K562 (cell line): ENCODE data around the gene SH3TC1. TPM values are rescaled to one million over a fixed set of nuclear protein-coding genes. Genes with fewer than 3 reads are reported as not detected.

Experiments
- ARID1B ChIP-seq: fragments of 450-650 bp; IDR thresholded peaks from 2 replicates; pipeline ENCODE4 v1.6.1; 2016; ENCODE audit warnings: antibody characterized with exemption, mild to moderate bottlenecking, inconsistent platforms
- ATF1 ChIP-seq, 2 experiments: fragments of 450-650 bp in 1 of 2; IDR thresholded peaks; 2 replicates each; pipeline ENCODE4 v1.6.1; 2016; ENCODE audit warnings: missing compliant biosample characterization in 1 of 2, missing genetic modification characterization in 1 of 2
- CBFA2T3 ChIP-seq: fragments of 450-650 bp; IDR thresholded peaks from 2 replicates; pipeline ENCODE4 v1.6.1; 2017
- EGR1 ChIP-seq: fragments of 450-650 bp; conservative IDR thresholded peaks from 2 replicates; pipeline ENCODE4 v1.6.1; 2017; ENCODE audit warnings: mild to moderate bottlenecking
- ETV1 ChIP-seq: fragments of 450-650 bp; conservative IDR thresholded peaks from 2 replicates; pipeline ENCODE4 v1.6.1; 2016; ENCODE audit warnings: missing genetic modification characterization, control low read depth, low read depth, missing compliant biosample characterization
- EWSR1 ChIP-seq: fragments of 450-650 bp; IDR thresholded peaks from 2 replicates; pipeline ENCODE4 v1.6.1; 2018; ENCODE audit warnings: borderline replicate concordance, mild to moderate bottlenecking, low read depth, moderate library complexity; ENCODE audit not compliant: partially characterized antibody
- GABPA ChIP-seq: fragments of 200-800 bp; sonication (Bioruptor generic); conservative IDR thresholded peaks from 2 replicates; pipeline ENCODE4 v1.6.1; 2016; ENCODE audit warnings: low read depth, missing genetic modification characterization, missing compliant biosample characterization
- HLTF ChIP-seq: fragments of 450-650 bp; IDR thresholded peaks from 2 replicates; pipeline ENCODE4 v1.6.1; 2016
- KLF16 ChIP-seq: IDR thresholded peaks from 2 replicates; pipeline ENCODE4 v1.6.1; 2016; ENCODE audit warnings: antibody characterized with exemption
- MAFK ChIP-seq: IDR thresholded peaks from 2 replicates; pipeline ENCODE4 v1.6.1; 2011; ENCODE audit warnings: low read length, improper control_type of control experiment
- MYC ChIP-seq, 2 experiments: fragments of 250-450 bp in 1 of 2; sonication (Bioruptor Pico) in 1 of 2; IDR thresholded peaks; 2 replicates each; pipeline versions ENCODE4 v1.5.1 to v1.6.1; 2012 to 2021; ENCODE audit warnings: low read depth in 2 of 2, borderline replicate concordance in 1 of 2, improper control_type of control experiment in 1 of 2, low read length in 1 of 2, mild to moderate bottlenecking in 1 of 2, moderate library complexity in 1 of 2
- NR2C2 ChIP-seq, 2 experiments: fragments of 200-800 bp in 1 of 2; sonication (Bioruptor generic) in 1 of 2; sonication (generic) in 1 of 2; formaldehyde crosslinking in 1 of 2; IDR thresholded peaks; 2 replicates each; pipeline versions ENCODE4 v1.6.1 to v1.8.0; 2016 to 2022; ENCODE audit warnings: mild to moderate bottlenecking in 1 of 2, missing compliant biosample characterization in 1 of 2, missing genetic modification characterization in 1 of 2, missing genetic modification reagents in 1 of 2
- NRF1 ChIP-seq, 2 experiments: fragments of 450-650 bp; IDR thresholded peaks in 1 of 2; conservative IDR thresholded peaks in 1 of 2; 2 replicates each; pipeline ENCODE4 v1.6.1; 2014; ENCODE audit warnings: mild to moderate bottlenecking in 2 of 2
- RAD21 ChIP-seq, 2 experiments: fragments of 250-450 bp in 1 of 2; fragments of 450-650 bp in 1 of 2; sonication (Bioruptor Pico) in 1 of 2; formaldehyde crosslinking in 1 of 2; IDR thresholded peaks in 1 of 2; conservative IDR thresholded peaks in 1 of 2; 2 replicates each; pipeline versions ENCODE4 v1.4.0 to v1.8.0; 2020 to 2022; ENCODE audit warnings: mild to moderate bottlenecking in 2 of 2, moderate library complexity in 1 of 2
- RCOR1 ChIP-seq, 2 experiments: IDR thresholded peaks; 2 replicates each; pipeline ENCODE4 v1.6.1; 2012; ENCODE audit warnings: low read depth in 2 of 2, low read length in 2 of 2, borderline replicate concordance in 1 of 2, improper control_type of control experiment in 1 of 2
- SMARCC2 ChIP-seq: fragments of 450-650 bp; IDR thresholded peaks from 2 replicates; pipeline ENCODE4 v1.6.1; 2017; ENCODE audit warnings: antibody characterized with exemption, moderate library complexity, mild to moderate bottlenecking, low read depth
- STAT5B ChIP-seq: fragments of 250-450 bp; sonication (Bioruptor Pico); IDR thresholded peaks from 2 replicates; pipeline ENCODE4 v1.8.0; 2021; ENCODE audit warnings: mild to moderate bottlenecking, inconsistent platforms
- TAL1 ChIP-seq: fragments of 450-650 bp; IDR thresholded peaks from 2 replicates; pipeline ENCODE4 v1.6.1; 2016; ENCODE audit warnings: mild to moderate bottlenecking
- TEAD4 ChIP-seq, 2 experiments: sonication (generic) in 1 of 2; formaldehyde crosslinking in 1 of 2; IDR thresholded peaks; 2 replicates each; pipeline versions ENCODE4 v1.6.1 to v1.8.0; 2012 to 2022; ENCODE audit warnings: borderline replicate concordance in 1 of 2, inconsistent platforms in 1 of 2, low read length in 1 of 2, mild to moderate bottlenecking in 1 of 2, missing genetic modification reagents in 1 of 2
- TRIM24 ChIP-seq, 2 experiments: fragments of 450-650 bp; IDR thresholded peaks; 2 replicates each; pipeline ENCODE4 v1.6.1; 2016
- ZNF197 ChIP-seq: fragments of 200-800 bp; sonication (Bioruptor generic); IDR thresholded peaks from 2 replicates; pipeline ENCODE4 v1.6.1; 2016; ENCODE audit warnings: low read depth, missing genetic modification characterization, missing compliant biosample characterization
- ZNF316 ChIP-seq: fragments of 450-650 bp; IDR thresholded peaks from 2 replicates; pipeline ENCODE4 v1.6.1; 2016
- polyA plus RNA-seq, 8 experiments: library from polyadenylated mRNA; depleted of rRNA in 4 of 8; stranded (reverse) in 5 of 8; unstranded in 3 of 8; fragments of >200 nt; fragmentation: Nextera tagmentation in 2 of 8; fragmentation: Illumina TruSeq in 1 of 8; extraction: Ambion mirVana in 2 of 8; extraction: Trizol in 1 of 8; gene quantifications; 2 replicates each; pipeline versions ENCODE4 v1.2.1 to v1.2.3, GENCODE V29; 2011 to 2014; ENCODE audit warnings: inconsistent platforms in 1 of 8, missing spikeins in 1 of 8
- total RNA-seq, 7 experiments: library from RNA; depleted of rRNA in 6 of 7; stranded (reverse); fragments of >200 nt in 6 of 7; fragmentation: Illumina TruSeq in 2 of 7; extraction: Trizol in 2 of 7; gene quantifications; 2 replicates each; pipeline versions ENCODE4 v1.2.1 to v1.2.3, GENCODE V29; 2011 to 2021; ENCODE audit warnings: low replicate concordance in 1 of 7
- TF ChIP-seq, protein P1 (sequence below): sonication (generic); formaldehyde crosslinking; IDR thresholded peaks from 2 replicates; pipeline ENCODE4 v1.8.0; 2022; ENCODE audit warnings: missing genetic modification reagents, mild to moderate bottlenecking, moderate library complexity, borderline replicate concordance
- TF ChIP-seq, protein P2 (sequence below): fragments of 450-650 bp; formaldehyde crosslinking; IDR thresholded peaks from 2 replicates; pipeline ENCODE4 v1.4.0; 2020; ENCODE audit warnings: mild to moderate bottlenecking, moderate library complexity
- TF ChIP-seq, protein P3 (sequence below): fragments of 200-800 bp; sonication (Bioruptor generic); IDR thresholded peaks from 2 replicates; pipeline ENCODE4 v1.6.1; 2017; ENCODE audit warnings: missing genetic modification characterization, missing compliant biosample characterization

Gene SH3TC1
- total and polyA plus RNA-seq, 9 of the 15 experiments (the other 6 are each of a cell fraction or from before 2014, with no cell fraction given) = 0.04 to 2.1 (median 0.48) TPM; not detected in 1

DNA sequence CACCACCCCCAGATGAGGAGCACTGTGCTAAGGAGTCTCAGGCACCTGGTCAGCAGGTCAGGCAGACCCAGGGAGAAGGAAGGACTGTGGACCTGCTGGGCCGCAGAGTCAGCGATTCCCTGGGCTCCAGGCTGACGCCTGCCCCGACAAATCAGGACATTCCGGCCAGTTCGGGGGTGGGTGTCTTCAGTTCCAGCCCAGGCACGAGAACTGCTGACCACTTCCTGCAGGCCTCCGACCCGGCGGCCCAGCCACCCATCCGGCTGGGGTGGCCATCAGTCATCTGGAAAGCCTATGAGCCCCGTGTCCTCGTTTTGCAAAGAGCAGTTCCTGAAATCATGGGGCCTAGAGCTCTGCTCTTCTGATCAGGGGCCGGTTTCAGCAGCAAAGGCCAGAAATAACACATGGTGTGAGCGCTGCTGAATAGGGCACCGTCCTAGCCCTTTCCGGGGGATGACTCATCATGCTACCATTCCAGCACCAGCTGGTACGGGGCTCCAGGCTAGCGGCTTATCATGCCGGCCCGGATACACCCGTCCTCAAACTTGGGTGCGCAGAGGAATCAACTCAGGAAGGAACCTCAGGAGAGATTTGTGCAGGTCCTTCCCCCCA lies 7.8 kb upstream of the SH3TC1 start (continued):
- no peak for TF ChIP-seq SMARCC2
- no peak for TF ChIP-seq EWSR1
- TF ChIP-seq, protein P1, sequence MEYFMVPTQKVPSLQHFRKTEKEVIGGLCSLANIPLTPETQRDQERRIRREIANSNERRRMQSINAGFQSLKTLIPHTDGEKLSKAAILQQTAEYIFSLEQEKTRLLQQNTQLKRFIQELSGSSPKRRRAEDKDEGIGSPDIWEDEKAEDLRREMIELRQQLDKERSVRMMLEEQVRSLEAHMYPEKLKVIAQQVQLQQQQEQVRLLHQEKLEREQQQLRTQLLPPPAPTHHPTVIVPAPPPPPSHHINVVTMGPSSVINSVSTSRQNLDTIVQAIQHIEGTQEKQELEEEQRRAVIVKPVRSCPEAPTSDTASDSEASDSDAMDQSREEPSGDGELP (CRISPR knock-in tag) = peak; percentile 98
- no peak for TF ChIP-seq MAFK
- TF ChIP-seq GABPA (tag) = peak; percentile 80
- TF ChIP-seq, protein P2, sequence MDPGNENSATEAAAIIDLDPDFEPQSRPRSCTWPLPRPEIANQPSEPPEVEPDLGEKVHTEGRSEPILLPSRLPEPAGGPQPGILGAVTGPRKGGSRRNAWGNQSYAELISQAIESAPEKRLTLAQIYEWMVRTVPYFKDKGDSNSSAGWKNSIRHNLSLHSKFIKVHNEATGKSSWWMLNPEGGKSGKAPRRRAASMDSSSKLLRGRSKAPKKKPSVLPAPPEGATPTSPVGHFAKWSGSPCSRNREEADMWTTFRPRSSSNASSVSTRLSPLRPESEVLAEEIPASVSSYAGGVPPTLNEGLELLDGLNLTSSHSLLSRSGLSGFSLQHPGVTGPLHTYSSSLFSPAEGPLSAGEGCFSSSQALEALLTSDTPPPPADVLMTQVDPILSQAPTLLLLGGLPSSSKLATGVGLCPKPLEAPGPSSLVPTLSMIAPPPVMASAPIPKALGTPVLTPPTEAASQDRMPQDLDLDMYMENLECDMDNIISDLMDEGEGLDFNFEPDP (CRISPR knock-in tag) = no peak
- TF ChIP-seq ARID1B = peak; percentile 76
- TF ChIP-seq ETV1 = peak; percentile 97
- TF ChIP-seq NR2C2 (CRISPR knock-in tag; IDR thresholded peaks at IDR 0.05) = no peak
- TF ChIP-seq NR2C2 (tag; IDR thresholded peaks at IDR 0.05) = peak; percentile 53; the same call in 1 of the 2 replicates
- TF ChIP-seq ZNF197 (CRISPR knock-in tag) = peak; percentile 56; the same call in 1 of the 2 replicates
- peak in 1 of 2 experiments; percentile 44; a peak in 1 of 4 replicates for TF ChIP-seq RCOR1 (IDR thresholded peaks at IDR 0.05; ENCODE audit: borderline replicate concordance in 1 of 2, low read depth in 2 of 2, low read length in 2 of 2)
- no peak for TF ChIP-seq ATF1 (CRISPR knock-in tag; IDR thresholded peaks at IDR 0.05)
- peak; percentile 34; the same call in 1 of the 2 replicates for TF ChIP-seq ATF1 (tag; IDR thresholded peaks at IDR 0.05)
- peak; percentile 35; the same call in 1 of the 2 replicates for TF ChIP-seq TEAD4 (IDR thresholded peaks at IDR 0.05; ENCODE audit: low read length)
- TF ChIP-seq TEAD4 (CRISPR knock-in tag; IDR thresholded peaks at IDR 0.05; ENCODE audit: borderline replicate concordance) = no peak
- TF ChIP-seq CBFA2T3 = peak; percentile 83
- TF ChIP-seq TRIM24 (IDR thresholded peaks at IDR 0.05) = peak; percentile 31 to 59; a peak in 3 of 4 replicates
- TF ChIP-seq HLTF = no peak
- TF ChIP-seq NRF1 (conservative IDR thresholded peaks at IDR 0.05 in 1 of 2, IDR thresholded peaks at IDR 0.05 in 1 of 2) = peak; percentile 83 to 84
- TF ChIP-seq ZNF316 = 0 out of 2 replicates have a peak, but pooled peaks have one; percentile 20
- TF ChIP-seq, protein P3, sequence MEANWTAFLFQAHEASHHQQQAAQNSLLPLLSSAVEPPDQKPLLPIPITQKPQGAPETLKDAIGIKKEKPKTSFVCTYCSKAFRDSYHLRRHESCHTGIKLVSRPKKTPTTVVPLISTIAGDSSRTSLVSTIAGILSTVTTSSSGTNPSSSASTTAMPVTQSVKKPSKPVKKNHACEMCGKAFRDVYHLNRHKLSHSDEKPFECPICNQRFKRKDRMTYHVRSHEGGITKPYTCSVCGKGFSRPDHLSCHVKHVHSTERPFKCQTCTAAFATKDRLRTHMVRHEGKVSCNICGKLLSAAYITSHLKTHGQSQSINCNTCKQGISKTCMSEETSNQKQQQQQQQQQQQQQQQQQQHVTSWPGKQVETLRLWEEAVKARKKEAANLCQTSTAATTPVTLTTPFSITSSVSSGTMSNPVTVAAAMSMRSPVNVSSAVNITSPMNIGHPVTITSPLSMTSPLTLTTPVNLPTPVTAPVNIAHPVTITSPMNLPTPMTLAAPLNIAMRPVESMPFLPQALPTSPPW (CRISPR knock-in tag) = peak; percentile 36; the same call in 1 of the 2 replicates
- peak; percentile 65 for TF ChIP-seq KLF16
- TF ChIP-seq TAL1 = peak; percentile 32; the same call in 1 of the 2 replicates
- TF ChIP-seq STAT5B (CRISPR knock-in tag) = no peak
- TF ChIP-seq MYC (IDR thresholded peaks at IDR 0.05; ENCODE audit: low read depth, low read length) = no peak
- TF ChIP-seq MYC (CRISPR knock-in tag; IDR thresholded peaks at IDR 0.05; ENCODE audit: borderline replicate concordance, low read depth) = no peak
- no peak for TF ChIP-seq EGR1
- TF ChIP-seq RAD21 (CRISPR knock-in tag; conservative IDR thresholded peaks at IDR 0.05 in 1 of 2, IDR thresholded peaks at IDR 0.05 in 1 of 2) = no peak
